GM23338 (cell line): ENCODE data around the gene POPDC2. TPM values are rescaled to one million over a fixed set of nuclear protein-coding genes. Genes with fewer than 3 reads are reported as not detected.

ENCODE experiments used
- ATAC-seq: fragments of 200-7000 bp; cut with Tn5 transposase; 3 replicates; pipeline ENCODE4 v1.9.1; 2020
- DNase-seq: peaks from one replicate; pipeline ENCODE4 v3.0.0-alpha.2; 2015; ENCODE audit warnings: low spot score
- H2AFZ ChIP-seq: fragments of 200-600 bp; sonication (generic); 2 replicates; pipeline ENCODE4 v1.8.0; 2016; ENCODE audit warnings: antibody characterized with exemption, mild to moderate bottlenecking, moderate library complexity
- H3F3A ChIP-seq: fragments of 200-600 bp; sonication (generic); replicated peaks from 2 replicates; pipeline ENCODE4 v1.8.0; 2017; ENCODE audit warnings: antibody characterized with exemption, mixed run types, low read depth
- H3K27ac ChIP-seq: fragments of 200-600 bp; sonication (generic); 2 replicates; pipeline ENCODE4 v1.6.1; 2016; ENCODE audit warnings: low read depth
- H3K27me3 ChIP-seq: fragments of 200-600 bp; sonication (generic); 2 replicates; pipeline ENCODE4 v1.8.0; 2016; ENCODE audit warnings: mild to moderate bottlenecking, mixed run types, moderate library complexity; ENCODE audit not compliant: insufficient read depth
- H3K36me3 ChIP-seq: fragments of 200-600 bp; sonication (generic); 2 replicates; pipeline ENCODE4 v1.8.0; 2016; ENCODE audit warnings: mild to moderate bottlenecking; ENCODE audit not compliant: insufficient read depth
- H3K4me1 ChIP-seq: fragments of 200-600 bp; sonication (generic); 2 replicates; pipeline ENCODE4 v1.8.0; 2016; ENCODE audit warnings: mild to moderate bottlenecking, moderate library complexity; ENCODE audit not compliant: insufficient read depth
- H3K4me2 ChIP-seq: fragments of 200-600 bp; sonication (generic); 2 replicates; pipeline ENCODE4 v1.7.1; 2017; ENCODE audit warnings: mixed run types
- H3K4me3 ChIP-seq: fragments of 200-600 bp; sonication (generic); 2 replicates; pipeline ENCODE4 v1.6.1; 2016; ENCODE audit warnings: mixed run types
- H3K79me2 ChIP-seq: fragments of 200-600 bp; sonication (generic); replicated peaks from 2 replicates; pipeline ENCODE4 v1.8.0; 2017; ENCODE audit warnings: mild to moderate bottlenecking; ENCODE audit not compliant: insufficient read depth
- H3K9me2 ChIP-seq: fragments of 200-600 bp; sonication (generic); 2 replicates; pipeline ENCODE4 v1.8.0; 2017; ENCODE audit not compliant: insufficient read depth
- H4K20me1 ChIP-seq: fragments of 200-600 bp; sonication (generic); replicated peaks from 2 replicates; pipeline ENCODE4 v1.8.0; 2017; ENCODE audit warnings: mild to moderate bottlenecking; ENCODE audit not compliant: insufficient read depth
- H3K27ac Mint-ChIP-seq: 2 replicates; pipeline ENCODE4 v1.8.0; 2020; ENCODE audit warnings: inconsistent platforms, mild to moderate bottlenecking, moderate library complexity, mixed read lengths
- H3K27me3 Mint-ChIP-seq: 3 replicates; pipeline ENCODE4 v1.8.0; 2022; ENCODE audit warnings: low read depth, mild to moderate bottlenecking, moderate library complexity, mixed read lengths, inconsistent platforms; ENCODE audit not compliant: insufficient read depth, poor library complexity
- H3K36me3 Mint-ChIP-seq: 3 replicates; pipeline ENCODE4 v1.8.0; 2021; ENCODE audit warnings: low read depth, mild to moderate bottlenecking, inconsistent platforms, moderate library complexity, mixed read lengths
- H3K4me1 Mint-ChIP-seq: 3 replicates; pipeline ENCODE4 v1.8.0; 2020; ENCODE audit warnings: mild to moderate bottlenecking, inconsistent platforms, mixed read lengths
- H3K4me3 Mint-ChIP-seq: 3 replicates; pipeline ENCODE4 v1.8.0; 2021; ENCODE audit warnings: moderate library complexity, mild to moderate bottlenecking, inconsistent platforms, mixed read lengths
- H3K9me3 Mint-ChIP-seq: 3 replicates; pipeline ENCODE4 v1.8.0; 2020; ENCODE audit warnings: moderate library complexity, mild to moderate bottlenecking, inconsistent platforms, mixed read lengths
- CTCF ChIP-seq, 2 experiments: fragments of 200-600 bp in 1 of 2; sonication (generic) in 1 of 2; conservative IDR thresholded peaks; 2 replicates each; pipeline versions ENCODE4 v1.5.1 to v1.6.1; 2016 to 2017; ENCODE audit warnings: antibody characterized with exemption in 2 of 2, low read depth in 2 of 2, mild to moderate bottlenecking in 2 of 2, moderate library complexity in 1 of 2
- EZH2 ChIP-seq: fragments of 200-600 bp; sonication (generic); IDR thresholded peaks from one replicate; pipeline ENCODE4 v1.8.0; 2017; ENCODE audit warnings: antibody characterized with exemption, mild to moderate bottlenecking, low read depth; ENCODE audit not compliant: unreplicated experiment
- EZH2phosphoT487 ChIP-seq: fragments of 200-600 bp; sonication (generic); IDR thresholded peaks from one replicate; pipeline ENCODE4 v1.8.1; 2018; ENCODE audit warnings: antibody characterized with exemption; ENCODE audit not compliant: unreplicated experiment
- JUNB ChIP-seq: IDR thresholded peaks from one replicate; pipeline ENCODE4 v1.6.1; 2016; ENCODE audit warnings: antibody characterized with exemption; ENCODE audit not compliant: unreplicated experiment
- POLR2AphosphoS5 ChIP-seq: IDR thresholded peaks from 2 replicates; pipeline ENCODE4 v1.6.1; 2016; ENCODE audit warnings: antibody characterized with exemption, low read depth
- STAT1 ChIP-seq: IDR thresholded peaks from one replicate; pipeline ENCODE4 v1.6.1; 2016; ENCODE audit warnings: antibody characterized with exemption; ENCODE audit not compliant: unreplicated experiment
- ZNF114 ChIP-seq: fragments of 250-450 bp; sonication (Bioruptor Pico); IDR thresholded peaks from 2 replicates; pipeline ENCODE4 v1.5.0; 2020; ENCODE audit warnings: mild to moderate bottlenecking, moderate library complexity
- polyA plus RNA-seq: library from polyadenylated mRNA; unstranded; fragments of >200 nt; fragmentation: Nextera tagmentation; extraction: Ambion mirVana; gene quantifications from 2 replicates; pipeline ENCODE4 v1.2.1, GENCODE V29; 2016
- total RNA-seq: library from RNA; depleted of rRNA; stranded (reverse); fragments of >200 nt; shearing (Covaris generic); gene quantifications from 2 replicates; pipeline ENCODE4 v1.2.3, GENCODE V29; 2014
- TF ChIP-seq, protein P1 (sequence below): IDR thresholded peaks from 2 replicates; pipeline ENCODE4 v1.6.1; 2016; ENCODE audit warnings: antibody characterized with exemption
- TF ChIP-seq, protein P2 (sequence below): IDR thresholded peaks from one replicate; pipeline ENCODE4 v1.6.1; 2018; ENCODE audit warnings: antibody characterized with exemption; ENCODE audit not compliant: unreplicated experiment
- TF ChIP-seq, protein P3 (sequence below): fragments of 250-450 bp; sonication (Bioruptor Pico); IDR thresholded peaks from 2 replicates; pipeline ENCODE4 v1.5.0; 2020; ENCODE audit warnings: mild to moderate bottlenecking, moderate library complexity

POPDC2 gene
- total and polyA plus RNA-seq, 2 experiments from 2014 or later = 0.36 TPM; not detected in 1

GRCh38 chr3:119609301-119609700 lies 51.1 kb downstream of the POPDC2 start (continued):
- TF ChIP-seq, protein P1, sequence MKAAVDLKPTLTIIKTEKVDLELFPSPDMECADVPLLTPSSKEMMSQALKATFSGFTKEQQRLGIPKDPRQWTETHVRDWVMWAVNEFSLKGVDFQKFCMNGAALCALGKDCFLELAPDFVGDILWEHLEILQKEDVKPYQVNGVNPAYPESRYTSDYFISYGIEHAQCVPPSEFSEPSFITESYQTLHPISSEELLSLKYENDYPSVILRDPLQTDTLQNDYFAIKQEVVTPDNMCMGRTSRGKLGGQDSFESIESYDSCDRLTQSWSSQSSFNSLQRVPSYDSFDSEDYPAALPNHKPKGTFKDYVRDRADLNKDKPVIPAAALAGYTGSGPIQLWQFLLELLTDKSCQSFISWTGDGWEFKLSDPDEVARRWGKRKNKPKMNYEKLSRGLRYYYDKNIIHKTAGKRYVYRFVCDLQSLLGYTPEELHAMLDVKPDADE = no peak
- no peak for TF ChIP-seq EZH2phosphoT487
- TF ChIP-seq, protein P2, sequence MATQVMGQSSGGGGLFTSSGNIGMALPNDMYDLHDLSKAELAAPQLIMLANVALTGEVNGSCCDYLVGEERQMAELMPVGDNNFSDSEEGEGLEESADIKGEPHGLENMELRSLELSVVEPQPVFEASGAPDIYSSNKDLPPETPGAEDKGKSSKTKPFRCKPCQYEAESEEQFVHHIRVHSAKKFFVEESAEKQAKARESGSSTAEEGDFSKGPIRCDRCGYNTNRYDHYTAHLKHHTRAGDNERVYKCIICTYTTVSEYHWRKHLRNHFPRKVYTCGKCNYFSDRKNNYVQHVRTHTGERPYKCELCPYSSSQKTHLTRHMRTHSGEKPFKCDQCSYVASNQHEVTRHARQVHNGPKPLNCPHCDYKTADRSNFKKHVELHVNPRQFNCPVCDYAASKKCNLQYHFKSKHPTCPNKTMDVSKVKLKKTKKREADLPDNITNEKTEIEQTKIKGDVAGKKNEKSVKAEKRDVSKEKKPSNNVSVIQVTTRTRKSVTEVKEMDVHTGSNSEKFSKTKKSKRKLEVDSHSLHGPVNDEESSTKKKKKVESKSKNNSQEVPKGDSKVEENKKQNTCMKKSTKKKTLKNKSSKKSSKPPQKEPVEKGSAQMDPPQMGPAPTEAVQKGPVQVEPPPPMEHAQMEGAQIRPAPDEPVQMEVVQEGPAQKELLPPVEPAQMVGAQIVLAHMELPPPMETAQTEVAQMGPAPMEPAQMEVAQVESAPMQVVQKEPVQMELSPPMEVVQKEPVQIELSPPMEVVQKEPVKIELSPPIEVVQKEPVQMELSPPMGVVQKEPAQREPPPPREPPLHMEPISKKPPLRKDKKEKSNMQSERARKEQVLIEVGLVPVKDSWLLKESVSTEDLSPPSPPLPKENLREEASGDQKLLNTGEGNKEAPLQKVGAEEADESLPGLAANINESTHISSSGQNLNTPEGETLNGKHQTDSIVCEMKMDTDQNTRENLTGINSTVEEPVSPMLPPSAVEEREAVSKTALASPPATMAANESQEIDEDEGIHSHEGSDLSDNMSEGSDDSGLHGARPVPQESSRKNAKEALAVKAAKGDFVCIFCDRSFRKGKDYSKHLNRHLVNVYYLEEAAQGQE = no peak

DNA sequence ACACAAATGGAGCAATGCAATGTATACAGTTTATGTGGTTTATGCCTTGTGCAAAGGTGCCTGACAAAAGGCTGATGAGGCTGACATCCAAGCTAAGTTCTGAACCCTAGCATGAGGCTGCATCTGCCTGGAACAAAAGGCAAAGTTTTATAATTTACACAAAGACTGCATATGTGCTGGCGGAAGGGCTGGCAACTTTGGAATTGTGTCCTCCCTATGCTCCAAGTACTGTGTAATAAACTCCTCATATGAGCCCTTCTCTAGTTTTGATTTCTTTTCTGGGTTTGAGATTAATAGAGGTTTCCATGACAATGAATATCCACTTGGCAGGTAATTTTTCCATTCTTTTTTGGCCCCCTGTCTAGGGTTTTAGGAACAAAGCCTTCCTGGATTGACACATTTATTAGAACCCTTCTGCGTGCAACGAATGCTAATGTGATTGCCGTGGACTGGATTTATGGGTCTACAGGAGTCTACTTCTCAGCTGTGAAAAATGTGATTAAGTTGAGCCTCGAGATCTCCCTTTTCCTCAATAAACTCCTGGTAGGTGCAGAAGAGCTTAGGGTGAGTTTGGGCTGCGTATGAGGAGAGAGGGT lies 51.9 kb downstream of the POPDC2 start:
- no peak overlapping the region for H3K4me3 Mint-ChIP-seq
- H3K4me1 ChIP-seq = peaks cover under 1% of the 10 kb centered on the region; the same call in 1 of the 2 replicates
- no peaks in the 10 kb centered on the region for H3K79me2 ChIP-seq
- no peak for DNase-seq
- H3K9me2 ChIP-seq = 0 out of 2 replicates have a peak, but pooled peaks cover 3% of the 10 kb centered on the region
- no peak overlapping the region for H3K4me3 ChIP-seq
- H3K27ac Mint-ChIP-seq = no peak overlapping the region
- no peaks in the 10 kb centered on the region for H3K36me3 Mint-ChIP-seq
- ATAC-seq = no peak
- no peak overlapping the region for H2AFZ ChIP-seq
- no peaks in the 10 kb centered on the region for H3K27me3 Mint-ChIP-seq
- no peaks in the 10 kb centered on the region for H3K27me3 ChIP-seq
- no peaks in the 10 kb centered on the region for H3K9me3 Mint-ChIP-seq
- peaks cover 2% of the 10 kb centered on the region; the same call in 1 of the 3 replicates for H3K4me1 Mint-ChIP-seq
- no peaks in the 10 kb centered on the region for H3K36me3 ChIP-seq
- H3F3A ChIP-seq = no peaks in the 10 kb centered on the region
- no peak overlapping the region for H3K27ac ChIP-seq
- H4K20me1 ChIP-seq = no peaks in the 10 kb centered on the region
- no peak overlapping the region for H3K4me2 ChIP-seq
- no peak for TF ChIP-seq STAT1
- no peak for TF ChIP-seq CTCF (conservative IDR thresholded peaks at IDR 0.05; ENCODE audit: low read depth in 2 of 2)
- no peak for TF ChIP-seq POLR2AphosphoS5
- TF ChIP-seq, protein P3, sequence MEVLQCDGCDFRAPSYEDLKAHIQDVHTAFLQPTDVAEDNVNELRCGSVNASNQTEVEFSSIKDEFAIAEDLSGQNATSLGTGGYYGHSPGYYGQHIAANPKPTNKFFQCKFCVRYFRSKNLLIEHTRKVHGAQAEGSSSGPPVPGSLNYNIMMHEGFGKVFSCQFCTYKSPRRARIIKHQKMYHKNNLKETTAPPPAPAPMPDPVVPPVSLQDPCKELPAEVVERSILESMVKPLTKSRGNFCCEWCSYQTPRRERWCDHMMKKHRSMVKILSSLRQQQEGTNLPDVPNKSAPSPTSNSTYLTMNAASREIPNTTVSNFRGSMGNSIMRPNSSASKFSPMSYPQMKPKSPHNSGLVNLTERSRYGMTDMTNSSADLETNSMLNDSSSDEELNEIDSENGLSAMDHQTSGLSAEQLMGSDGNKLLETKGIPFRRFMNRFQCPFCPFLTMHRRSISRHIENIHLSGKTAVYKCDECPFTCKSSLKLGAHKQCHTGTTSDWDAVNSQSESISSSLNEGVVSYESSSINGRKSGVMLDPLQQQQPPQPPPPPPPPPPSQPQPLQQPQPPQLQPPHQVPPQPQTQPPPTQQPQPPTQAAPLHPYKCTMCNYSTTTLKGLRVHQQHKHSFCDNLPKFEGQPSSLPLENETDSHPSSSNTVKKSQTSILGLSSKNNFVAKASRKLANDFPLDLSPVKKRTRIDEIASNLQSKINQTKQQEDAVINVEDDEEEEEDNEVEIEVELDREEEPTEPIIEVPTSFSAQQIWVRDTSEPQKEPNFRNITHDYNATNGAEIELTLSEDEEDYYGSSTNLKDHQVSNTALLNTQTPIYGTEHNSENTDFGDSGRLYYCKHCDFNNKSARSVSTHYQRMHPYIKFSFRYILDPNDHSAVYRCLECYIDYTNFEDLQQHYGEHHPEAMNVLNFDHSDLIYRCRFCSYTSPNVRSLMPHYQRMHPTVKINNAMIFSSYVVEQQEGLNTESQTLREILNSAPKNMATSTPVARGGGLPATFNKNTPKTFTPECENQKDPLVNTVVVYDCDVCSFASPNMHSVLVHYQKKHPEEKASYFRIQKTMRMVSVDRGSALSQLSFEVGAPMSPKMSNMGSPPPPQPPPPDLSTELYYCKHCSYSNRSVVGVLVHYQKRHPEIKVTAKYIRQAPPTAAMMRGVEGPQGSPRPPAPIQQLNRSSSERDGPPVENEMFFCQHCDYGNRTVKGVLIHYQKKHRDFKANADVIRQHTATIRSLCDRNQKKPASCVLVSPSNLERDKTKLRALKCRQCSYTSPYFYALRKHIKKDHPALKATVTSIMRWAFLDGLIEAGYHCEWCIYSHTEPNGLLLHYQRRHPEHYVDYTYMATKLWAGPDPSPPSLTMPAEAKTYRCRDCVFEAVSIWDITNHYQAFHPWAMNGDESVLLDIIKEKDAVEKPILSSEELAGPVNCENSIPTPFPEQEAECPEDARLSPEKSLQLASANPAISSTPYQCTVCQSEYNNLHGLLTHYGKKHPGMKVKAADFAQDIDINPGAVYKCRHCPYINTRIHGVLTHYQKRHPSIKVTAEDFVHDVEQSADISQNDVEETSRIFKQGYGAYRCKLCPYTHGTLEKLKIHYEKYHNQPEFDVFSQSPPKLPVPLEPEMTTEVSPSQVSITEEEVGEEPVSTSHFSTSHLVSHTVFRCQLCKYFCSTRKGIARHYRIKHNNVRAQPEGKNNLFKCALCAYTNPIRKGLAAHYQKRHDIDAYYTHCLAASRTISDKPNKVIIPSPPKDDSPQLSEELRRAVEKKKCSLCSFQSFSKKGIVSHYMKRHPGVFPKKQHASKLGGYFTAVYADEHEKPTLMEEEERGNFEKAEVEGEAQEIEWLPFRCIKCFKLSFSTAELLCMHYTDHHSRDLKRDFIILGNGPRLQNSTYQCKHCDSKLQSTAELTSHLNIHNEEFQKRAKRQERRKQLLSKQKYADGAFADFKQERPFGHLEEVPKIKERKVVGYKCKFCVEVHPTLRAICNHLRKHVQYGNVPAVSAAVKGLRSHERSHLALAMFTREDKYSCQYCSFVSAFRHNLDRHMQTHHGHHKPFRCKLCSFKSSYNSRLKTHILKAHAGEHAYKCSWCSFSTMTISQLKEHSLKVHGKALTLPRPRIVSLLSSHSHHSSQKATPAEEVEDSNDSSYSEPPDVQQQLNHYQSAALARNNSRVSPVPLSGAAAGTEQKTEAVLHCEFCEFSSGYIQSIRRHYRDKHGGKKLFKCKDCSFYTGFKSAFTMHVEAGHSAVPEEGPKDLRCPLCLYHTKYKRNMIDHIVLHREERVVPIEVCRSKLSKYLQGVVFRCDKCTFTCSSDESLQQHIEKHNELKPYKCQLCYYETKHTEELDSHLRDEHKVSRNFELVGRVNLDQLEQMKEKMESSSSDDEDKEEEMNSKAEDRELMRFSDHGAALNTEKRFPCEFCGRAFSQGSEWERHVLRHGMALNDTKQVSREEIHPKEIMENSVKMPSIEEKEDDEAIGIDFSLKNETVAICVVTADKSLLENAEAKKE (CRISPR knock-in tag) = no peak
- no peak for TF ChIP-seq ZNF114 (CRISPR knock-in tag)
- no peak for TF ChIP-seq EZH2
- no peak for TF ChIP-seq JUNB
